ENCODE measurements around the gene TSHZ2.

Gene TSHZ2

GRCh38 chr20:52972190-52972937, at the start of gene TSHZ2:
Gene TSHZ2 (plus strand): TSS chr20:52972358. CDS start chr20:52973294, 936 bp downstream.
- Mint-ChIP-seq H3K9me3 (no peaks in the 10 kb centered on the region), H3K4me3 (peak within 1 kb of the TSS; percentile 94 to 97 (median 94)), H3K27me3 (ENCODE audit: low read depth) (peaks cover 9% of the 10 kb centered on the region), H3K36me3 (ENCODE audit: low read depth) (no peaks in the 10 kb centered on the region), H3K27ac (peak within 1 kb of the TSS; percentile 95 to 97 (median 96)), H3K4me1 (peaks cover 15% of the 10 kb centered on the region)
- TF ChIP-seq, protein P1, sequence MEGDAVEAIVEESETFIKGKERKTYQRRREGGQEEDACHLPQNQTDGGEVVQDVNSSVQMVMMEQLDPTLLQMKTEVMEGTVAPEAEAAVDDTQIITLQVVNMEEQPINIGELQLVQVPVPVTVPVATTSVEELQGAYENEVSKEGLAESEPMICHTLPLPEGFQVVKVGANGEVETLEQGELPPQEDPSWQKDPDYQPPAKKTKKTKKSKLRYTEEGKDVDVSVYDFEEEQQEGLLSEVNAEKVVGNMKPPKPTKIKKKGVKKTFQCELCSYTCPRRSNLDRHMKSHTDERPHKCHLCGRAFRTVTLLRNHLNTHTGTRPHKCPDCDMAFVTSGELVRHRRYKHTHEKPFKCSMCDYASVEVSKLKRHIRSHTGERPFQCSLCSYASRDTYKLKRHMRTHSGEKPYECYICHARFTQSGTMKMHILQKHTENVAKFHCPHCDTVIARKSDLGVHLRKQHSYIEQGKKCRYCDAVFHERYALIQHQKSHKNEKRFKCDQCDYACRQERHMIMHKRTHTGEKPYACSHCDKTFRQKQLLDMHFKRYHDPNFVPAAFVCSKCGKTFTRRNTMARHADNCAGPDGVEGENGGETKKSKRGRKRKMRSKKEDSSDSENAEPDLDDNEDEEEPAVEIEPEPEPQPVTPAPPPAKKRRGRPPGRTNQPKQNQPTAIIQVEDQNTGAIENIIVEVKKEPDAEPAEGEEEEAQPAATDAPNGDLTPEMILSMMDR (IDR thresholded peaks at IDR 0.05; ENCODE audit: unreplicated experiment in 3 of 3), result no peak

DNA sequence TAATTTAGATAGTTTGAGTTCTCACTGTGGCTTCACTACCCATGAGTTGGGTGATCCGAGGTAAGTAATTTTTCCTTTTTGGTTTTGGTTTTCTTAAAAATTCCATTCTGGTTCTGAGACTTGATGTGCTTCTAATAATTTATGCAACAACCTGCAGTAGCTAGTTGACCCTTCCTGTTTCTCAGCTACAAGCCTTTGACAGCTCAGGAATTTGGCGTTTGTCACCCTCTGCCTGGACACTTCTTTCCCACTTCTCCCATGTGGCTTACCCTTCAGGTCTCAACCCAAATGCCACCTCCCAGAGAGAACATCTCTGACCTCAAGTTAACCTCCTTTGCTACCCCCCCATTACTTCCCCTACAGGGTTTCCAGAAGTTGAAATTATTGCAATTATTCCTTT, 49.7 kb upstream of the TSHZ2 start:
- peaks cover 5% of the 10 kb centered on the region for H3K27me3 Mint-ChIP-seq (ENCODE audit: low read depth)
- no peaks in the 10 kb centered on the region for H3K9me3 Mint-ChIP-seq
- no peaks in the 10 kb centered on the region for H3K36me3 Mint-ChIP-seq (ENCODE audit: low read depth)
- peaks cover 17% of the 10 kb centered on the region for H3K4me1 Mint-ChIP-seq
- peak overlapping the region in 2 of 3 experiments; percentile 1 to 2 for H3K27ac Mint-ChIP-seq
- TF ChIP-seq, protein P1 (IDR thresholded peaks at IDR 0.05; ENCODE audit: unreplicated experiment in 3 of 3), result no peak
- no peak overlapping the region for H3K4me3 Mint-ChIP-seq

DNA sequence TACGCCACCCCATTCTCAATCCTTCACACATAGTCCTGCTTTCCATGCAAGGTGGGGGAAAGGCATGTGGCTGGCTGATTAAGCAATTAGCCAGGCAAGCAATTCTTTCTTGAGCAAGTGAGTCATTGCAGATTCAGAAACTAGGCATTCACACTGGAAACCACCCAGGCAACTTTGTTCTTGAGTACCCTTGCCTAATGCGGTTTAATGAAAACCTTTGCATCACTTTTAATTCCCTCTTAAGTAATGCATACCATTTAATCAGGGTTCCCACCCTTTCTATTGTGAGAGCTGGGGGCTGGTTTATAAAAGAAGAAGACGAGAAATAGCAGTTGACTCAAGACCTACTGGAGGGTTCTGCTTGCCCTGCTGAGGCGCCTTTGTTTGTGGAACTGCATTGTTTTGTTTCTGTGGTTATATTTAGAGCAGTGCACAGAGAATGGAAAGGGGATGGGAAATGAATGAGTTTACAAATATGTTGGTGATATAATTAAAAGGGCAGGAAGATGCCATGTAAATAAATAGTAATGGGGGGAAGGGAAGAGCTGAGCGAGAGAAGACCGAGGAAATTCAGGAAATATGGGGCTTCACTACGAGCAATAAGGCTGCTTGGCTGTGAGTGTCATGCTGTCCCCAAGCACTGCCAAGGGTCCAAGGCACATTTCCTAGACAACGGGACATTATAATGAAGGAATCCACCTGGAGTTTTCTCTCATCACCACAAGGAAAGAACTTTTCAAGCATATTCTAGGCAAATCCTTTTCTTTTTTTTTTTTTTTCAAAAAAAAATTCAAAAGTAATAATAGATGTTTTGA, 48.8 kb upstream of the TSHZ2 start:
- Mint-ChIP-seq H3K27ac (peak overlapping the region in 1 of 3 experiments; percentile 34), H3K4me3 (no peak overlapping the region), H3K27me3 (ENCODE audit: low read depth) (no peaks in the 10 kb centered on the region), H3K36me3 (ENCODE audit: low read depth) (no peaks in the 10 kb centered on the region), H3K9me3 (no peaks in the 10 kb centered on the region), H3K4me1 (peaks cover 17% of the 10 kb centered on the region)
- TF ChIP-seq, protein P1 (IDR thresholded peaks at IDR 0.05; ENCODE audit: unreplicated experiment in 3 of 3), result no peak

GRCh38 chr20:52924411-52925271, 47.5 kb upstream of the TSHZ2 start:
- Mint-ChIP-seq H3K9me3 (no peaks in the 10 kb centered on the region), H3K4me1 (peaks cover 17% of the 10 kb centered on the region), H3K36me3 (ENCODE audit: low read depth) (no peaks in the 10 kb centered on the region), H3K27ac (peak overlapping the region in 1 of 3 experiments; percentile 6), H3K27me3 (ENCODE audit: low read depth) (no peaks in the 10 kb centered on the region), H3K4me3 (no peak overlapping the region)
- TF ChIP-seq, protein P1 (IDR thresholded peaks at IDR 0.05; ENCODE audit: unreplicated experiment in 3 of 3), result no peak

- peaks cover 17% of the 10 kb centered on the region for H3K4me1 Mint-ChIP-seq
- TF ChIP-seq, protein P1 (IDR thresholded peaks at IDR 0.05; ENCODE audit: unreplicated experiment in 3 of 3), result no peak
- H3K27ac Mint-ChIP-seq, result no peak overlapping the region
- H3K27me3 Mint-ChIP-seq (ENCODE audit: low read depth), result no peaks in the 10 kb centered on the region
- no peaks in the 10 kb centered on the region for H3K9me3 Mint-ChIP-seq
- H3K36me3 Mint-ChIP-seq (ENCODE audit: low read depth), result no peaks in the 10 kb centered on the region
- H3K4me3 Mint-ChIP-seq, result no peak overlapping the region
These were observed 45.7 kb upstream of the TSHZ2 start for GRCh38 chr20:52926505-52926904.
